K562 (cell line): ENCODE data around the gene SLC44A5. TPM values are rescaled to one million over a fixed set of nuclear protein-coding genes. Genes with fewer than 3 reads are reported as not detected.

Source experiments
- CBX3 ChIP-seq, 2 experiments: IDR thresholded peaks; 1 replicate in 1 of 2; 2 replicates in 1 of 2; pipeline ENCODE4 v1.6.1; 2012; ENCODE audit warnings: inconsistent platforms in 2 of 2, low read length in 2 of 2, borderline replicate concordance in 1 of 2, control low read depth in 1 of 2
- CCNT2 ChIP-seq: IDR thresholded peaks from 2 replicates; pipeline ENCODE4 v1.6.1; 2011; ENCODE audit warnings: borderline replicate concordance, low read depth, mild to moderate bottlenecking, moderate library complexity, mixed read lengths, low read length; ENCODE audit not compliant: insufficient read length; ENCODE audit errors: extremely low read depth
- ETV6 ChIP-seq, 3 experiments: fragments of 150-350 bp in 1 of 3; sonication (generic) in 1 of 3; formaldehyde crosslinking in 1 of 3; IDR thresholded peaks; 2 replicates each; pipeline versions ENCODE4 v1.6.1 to v1.8.0; 2014 to 2022; ENCODE audit warnings: borderline replicate concordance in 2 of 3, low read depth in 2 of 3, antibody characterized with exemption in 1 of 3, low read length in 1 of 3, mild to moderate bottlenecking in 1 of 3, missing genetic modification reagents in 1 of 3
- IRF2 ChIP-seq: sonication (generic); formaldehyde crosslinking; IDR thresholded peaks from 2 replicates; pipeline ENCODE4 v1.8.1; 2022; ENCODE audit warnings: mild to moderate bottlenecking, missing genetic modification reagents
- MXI1 ChIP-seq: IDR thresholded peaks from 2 replicates; pipeline ENCODE4 v1.6.1; 2011; ENCODE audit warnings: low read depth, mild to moderate bottlenecking, improper control_type of control experiment, low read length
- RAD51 ChIP-seq: fragments of 450-650 bp; IDR thresholded peaks from 2 replicates; pipeline ENCODE4 v1.7.1; 2016; ENCODE audit warnings: low read depth, mild to moderate bottlenecking, borderline replicate concordance
- TAL1 ChIP-seq: fragments of 450-650 bp; IDR thresholded peaks from 2 replicates; pipeline ENCODE4 v1.6.1; 2016; ENCODE audit warnings: mild to moderate bottlenecking
- TEAD4 ChIP-seq, 2 experiments: sonication (generic) in 1 of 2; formaldehyde crosslinking in 1 of 2; IDR thresholded peaks; 2 replicates each; pipeline versions ENCODE4 v1.6.1 to v1.8.0; 2012 to 2022; ENCODE audit warnings: borderline replicate concordance in 1 of 2, inconsistent platforms in 1 of 2, low read length in 1 of 2, mild to moderate bottlenecking in 1 of 2, missing genetic modification reagents in 1 of 2
- ZEB2 ChIP-seq: fragments of 450-650 bp; IDR thresholded peaks from 2 replicates; pipeline ENCODE4 v1.6.1; 2016
- ZNF239 ChIP-seq: fragments of 250-450 bp; sonication (Bioruptor Pico); IDR thresholded peaks from 2 replicates; pipeline ENCODE4 v1.4.0; 2020; ENCODE audit warnings: mild to moderate bottlenecking
- polyA plus RNA-seq, 8 experiments: library from polyadenylated mRNA; depleted of rRNA in 4 of 8; stranded (reverse) in 5 of 8; unstranded in 3 of 8; fragments of >200 nt; fragmentation: Nextera tagmentation in 2 of 8; fragmentation: Illumina TruSeq in 1 of 8; extraction: Ambion mirVana in 2 of 8; extraction: Trizol in 1 of 8; gene quantifications; 2 replicates each; pipeline versions ENCODE4 v1.2.1 to v1.2.3, GENCODE V29; 2011 to 2014; ENCODE audit warnings: inconsistent platforms in 1 of 8, missing spikeins in 1 of 8
- total RNA-seq, 7 experiments: library from RNA; depleted of rRNA in 6 of 7; stranded (reverse); fragments of >200 nt in 6 of 7; fragmentation: Illumina TruSeq in 2 of 7; extraction: Trizol in 2 of 7; gene quantifications; 2 replicates each; pipeline versions ENCODE4 v1.2.1 to v1.2.3, GENCODE V29; 2011 to 2021; ENCODE audit warnings: low replicate concordance in 1 of 7
- TF ChIP-seq, protein P1 (sequence below): fragments of 200-800 bp; sonication (Bioruptor generic); IDR thresholded peaks from 2 replicates; pipeline ENCODE4 v1.6.1; 2017; ENCODE audit warnings: missing genetic modification characterization, missing compliant biosample characterization
- TF ChIP-seq, protein P2 (sequence below): fragments of 250-450 bp; sonication (Bioruptor Pico); IDR thresholded peaks from 2 replicates; pipeline ENCODE4 v1.5.0; 2021; ENCODE audit warnings: mild to moderate bottlenecking, moderate library complexity
- TF ChIP-seq, protein P3 (sequence below): fragments of 150-350 bp; IDR thresholded peaks from 2 replicates; pipeline ENCODE4 v1.6.1; 2014; ENCODE audit warnings: low read depth, mild to moderate bottlenecking, low read length, borderline replicate concordance

Gene SLC44A5
- total and polyA plus RNA-seq, 9 of the 15 experiments (the other 6 are each of a cell fraction or from before 2014, with no cell fraction given), result 1.2 to 10.1 (median 3.2) TPM

DNA sequence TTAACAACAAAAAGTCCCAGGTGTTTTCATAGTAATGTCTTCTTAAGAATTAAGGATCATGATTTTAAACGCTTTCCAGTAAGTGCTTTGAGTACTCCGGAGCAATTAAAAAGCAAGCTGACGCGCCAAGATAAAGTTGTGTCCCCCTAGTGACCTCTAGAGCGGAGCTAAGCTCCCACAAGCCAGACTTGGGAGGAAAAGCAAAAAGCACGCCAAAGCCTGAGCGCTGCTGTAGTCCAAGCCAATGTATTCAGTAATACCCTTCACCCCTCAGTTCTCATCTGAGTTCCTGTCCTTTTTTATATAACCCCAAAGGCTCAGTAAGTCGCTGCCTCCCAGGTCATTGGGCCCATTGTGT, 3.5 kb upstream of the SLC44A5 start (continued):
- TF ChIP-seq, protein P1, sequence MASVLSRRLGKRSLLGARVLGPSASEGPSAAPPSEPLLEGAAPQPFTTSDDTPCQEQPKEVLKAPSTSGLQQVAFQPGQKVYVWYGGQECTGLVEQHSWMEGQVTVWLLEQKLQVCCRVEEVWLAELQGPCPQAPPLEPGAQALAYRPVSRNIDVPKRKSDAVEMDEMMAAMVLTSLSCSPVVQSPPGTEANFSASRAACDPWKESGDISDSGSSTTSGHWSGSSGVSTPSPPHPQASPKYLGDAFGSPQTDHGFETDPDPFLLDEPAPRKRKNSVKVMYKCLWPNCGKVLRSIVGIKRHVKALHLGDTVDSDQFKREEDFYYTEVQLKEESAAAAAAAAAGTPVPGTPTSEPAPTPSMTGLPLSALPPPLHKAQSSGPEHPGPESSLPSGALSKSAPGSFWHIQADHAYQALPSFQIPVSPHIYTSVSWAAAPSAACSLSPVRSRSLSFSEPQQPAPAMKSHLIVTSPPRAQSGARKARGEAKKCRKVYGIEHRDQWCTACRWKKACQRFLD (CRISPR knock-in tag), result no peak
- TF ChIP-seq, protein P2, sequence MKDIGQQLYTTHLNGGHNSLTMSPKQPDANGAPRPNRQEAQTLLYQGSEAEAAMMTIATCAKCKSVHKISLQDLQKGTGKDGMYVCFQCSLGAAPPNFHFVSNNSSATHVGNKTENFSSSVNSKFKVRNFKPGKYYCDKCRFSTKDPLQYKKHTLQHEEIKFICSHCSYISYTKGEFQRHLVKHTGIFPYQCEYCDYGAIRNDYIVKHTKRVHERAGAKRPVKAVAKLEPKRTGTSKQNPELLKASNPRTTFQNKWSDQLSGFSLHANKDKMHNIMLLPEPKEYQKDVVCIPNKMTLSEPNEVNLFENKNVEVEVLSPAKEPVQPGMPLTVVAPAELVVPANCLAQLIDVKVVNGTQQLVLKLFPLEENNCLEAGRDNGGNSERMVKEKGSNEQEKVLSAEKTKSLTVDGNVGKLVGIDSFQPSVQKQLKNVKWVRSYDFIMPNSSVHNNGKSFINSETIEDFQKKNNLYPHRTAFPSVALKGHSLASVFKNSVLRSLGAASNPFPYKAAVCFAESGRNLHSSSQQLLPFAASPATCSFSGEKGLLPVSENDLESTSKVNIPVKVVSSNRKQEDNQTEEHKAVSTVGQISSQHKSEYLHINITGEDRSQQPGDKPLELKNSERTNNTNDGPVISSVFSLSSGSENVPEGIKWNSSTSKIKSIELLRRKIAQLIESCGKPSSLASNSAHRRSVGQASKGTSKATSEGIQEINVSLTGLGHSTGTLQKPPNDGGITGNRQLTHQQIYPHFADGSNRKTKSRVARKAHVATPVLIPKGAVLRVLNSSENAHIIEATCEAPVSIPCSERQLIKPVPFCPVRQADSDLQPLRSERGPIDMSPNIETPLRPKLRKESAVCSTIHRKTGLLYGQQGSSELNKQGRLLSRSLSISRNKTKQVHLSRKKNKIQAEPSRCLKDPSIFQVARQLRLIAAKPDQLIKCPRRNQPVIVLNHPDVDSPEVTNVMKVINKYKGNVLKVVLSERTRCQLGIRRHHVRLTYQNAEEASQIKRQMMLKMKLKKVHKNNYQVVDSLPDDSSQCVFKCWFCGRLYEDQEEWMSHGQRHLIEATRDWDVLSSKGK, result no peak
- TF ChIP-seq ZNF239 (no peak), CCNT2 (no peak), CBX3 (IDR thresholded peaks at IDR 0.05; ENCODE audit: borderline replicate concordance in 1 of 2, low read length in 2 of 2) (no peak), RAD51 (no peak), ZEB2 (no peak), TEAD4 (IDR thresholded peaks at IDR 0.05; ENCODE audit: low read length) (peak; percentile 66), TEAD4 (CRISPR knock-in tag; IDR thresholded peaks at IDR 0.05; ENCODE audit: borderline replicate concordance) (no peak), IRF2 (no peak), ETV6 (IDR thresholded peaks at IDR 0.05; ENCODE audit: borderline replicate concordance in 1 of 2, low read depth in 2 of 2, low read length in 1 of 2) (no peak), ETV6 (CRISPR knock-in tag; IDR thresholded peaks at IDR 0.05; ENCODE audit: borderline replicate concordance) (no peak), TAL1 (peak; percentile 42; the same call in 1 of the 2 replicates), MXI1 (no peak)
- TF ChIP-seq, protein P3, sequence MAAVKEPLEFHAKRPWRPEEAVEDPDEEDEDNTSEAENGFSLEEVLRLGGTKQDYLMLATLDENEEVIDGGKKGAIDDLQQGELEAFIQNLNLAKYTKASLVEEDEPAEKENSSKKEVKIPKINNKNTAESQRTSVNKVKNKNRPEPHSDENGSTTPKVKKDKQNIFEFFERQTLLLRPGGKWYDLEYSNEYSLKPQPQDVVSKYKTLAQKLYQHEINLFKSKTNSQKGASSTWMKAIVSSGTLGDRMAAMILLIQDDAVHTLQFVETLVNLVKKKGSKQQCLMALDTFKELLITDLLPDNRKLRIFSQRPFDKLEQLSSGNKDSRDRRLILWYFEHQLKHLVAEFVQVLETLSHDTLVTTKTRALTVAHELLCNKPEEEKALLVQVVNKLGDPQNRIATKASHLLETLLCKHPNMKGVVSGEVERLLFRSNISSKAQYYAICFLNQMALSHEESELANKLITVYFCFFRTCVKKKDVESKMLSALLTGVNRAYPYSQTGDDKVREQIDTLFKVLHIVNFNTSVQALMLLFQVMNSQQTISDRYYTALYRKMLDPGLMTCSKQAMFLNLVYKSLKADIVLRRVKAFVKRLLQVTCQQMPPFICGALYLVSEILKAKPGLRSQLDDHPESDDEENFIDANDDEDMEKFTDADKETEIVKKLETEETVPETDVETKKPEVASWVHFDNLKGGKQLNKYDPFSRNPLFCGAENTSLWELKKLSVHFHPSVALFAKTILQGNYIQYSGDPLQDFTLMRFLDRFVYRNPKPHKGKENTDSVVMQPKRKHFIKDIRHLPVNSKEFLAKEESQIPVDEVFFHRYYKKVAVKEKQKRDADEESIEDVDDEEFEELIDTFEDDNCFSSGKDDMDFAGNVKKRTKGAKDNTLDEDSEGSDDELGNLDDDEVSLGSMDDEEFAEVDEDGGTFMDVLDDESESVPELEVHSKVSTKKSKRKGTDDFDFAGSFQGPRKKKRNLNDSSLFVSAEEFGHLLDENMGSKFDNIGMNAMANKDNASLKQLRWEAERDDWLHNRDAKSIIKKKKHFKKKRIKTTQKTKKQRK, result no peak
